GM20000 (cell line): Measurements from ENCODE around the gene CFAP43.

Experiments used
- DNase-seq: peaks from one replicate; pipeline ENCODE4 v3.0.0; 2012; ENCODE audit warnings: low spot score
- TF ChIP-seq, protein P1 (sequence below): IDR thresholded peaks from 2 replicates; pipeline ENCODE4 v1.5.1; 2012; ENCODE audit warnings: mild to moderate bottlenecking, control low read depth; ENCODE audit errors: extremely low read depth, missing control alignments

The CFAP43 gene

DNA sequence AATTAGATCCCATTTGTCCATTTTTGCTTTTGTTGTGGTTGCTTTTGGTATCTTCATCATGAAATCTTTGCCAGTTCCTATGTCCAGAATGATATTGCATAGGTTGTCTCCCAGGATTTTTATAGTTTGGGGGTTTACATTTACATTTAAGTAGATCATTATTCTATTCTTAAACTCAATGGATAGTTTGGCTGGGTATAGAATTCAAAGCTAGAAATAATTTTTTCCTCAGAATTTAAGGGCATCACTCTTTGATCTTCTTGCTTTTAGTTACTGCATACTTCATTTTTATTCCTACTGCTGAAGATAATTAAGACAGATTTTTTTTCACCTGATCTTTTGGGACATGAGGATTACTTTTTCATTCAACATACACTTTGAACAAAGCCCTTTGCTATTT, 80.4 kb downstream of the CFAP43 start:
- DNase-seq = no peak
- TF ChIP-seq, protein P1, sequence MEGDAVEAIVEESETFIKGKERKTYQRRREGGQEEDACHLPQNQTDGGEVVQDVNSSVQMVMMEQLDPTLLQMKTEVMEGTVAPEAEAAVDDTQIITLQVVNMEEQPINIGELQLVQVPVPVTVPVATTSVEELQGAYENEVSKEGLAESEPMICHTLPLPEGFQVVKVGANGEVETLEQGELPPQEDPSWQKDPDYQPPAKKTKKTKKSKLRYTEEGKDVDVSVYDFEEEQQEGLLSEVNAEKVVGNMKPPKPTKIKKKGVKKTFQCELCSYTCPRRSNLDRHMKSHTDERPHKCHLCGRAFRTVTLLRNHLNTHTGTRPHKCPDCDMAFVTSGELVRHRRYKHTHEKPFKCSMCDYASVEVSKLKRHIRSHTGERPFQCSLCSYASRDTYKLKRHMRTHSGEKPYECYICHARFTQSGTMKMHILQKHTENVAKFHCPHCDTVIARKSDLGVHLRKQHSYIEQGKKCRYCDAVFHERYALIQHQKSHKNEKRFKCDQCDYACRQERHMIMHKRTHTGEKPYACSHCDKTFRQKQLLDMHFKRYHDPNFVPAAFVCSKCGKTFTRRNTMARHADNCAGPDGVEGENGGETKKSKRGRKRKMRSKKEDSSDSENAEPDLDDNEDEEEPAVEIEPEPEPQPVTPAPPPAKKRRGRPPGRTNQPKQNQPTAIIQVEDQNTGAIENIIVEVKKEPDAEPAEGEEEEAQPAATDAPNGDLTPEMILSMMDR = no peak

DNA sequence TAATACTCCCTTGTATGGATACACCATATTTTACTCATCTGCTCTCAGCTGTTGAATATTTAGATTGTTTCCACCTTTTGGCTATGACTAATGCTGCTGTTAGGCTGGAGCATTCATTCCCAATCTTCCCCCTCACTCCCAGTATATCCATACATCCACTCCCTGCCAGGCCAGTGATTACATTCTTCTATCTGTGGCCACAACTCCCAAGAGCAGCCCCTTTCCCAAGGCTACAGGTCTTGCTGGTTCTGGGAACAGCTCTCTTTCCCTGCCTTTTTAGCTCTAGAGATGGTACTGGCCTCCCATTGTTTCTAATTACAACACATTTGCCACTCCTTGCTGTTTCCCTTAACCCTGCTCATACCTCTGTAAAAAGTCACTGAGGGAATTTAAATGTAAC, 82.0 kb downstream of the CFAP43 start:
- no peak for DNase-seq
- TF ChIP-seq, protein P1 = no peak

DNA sequence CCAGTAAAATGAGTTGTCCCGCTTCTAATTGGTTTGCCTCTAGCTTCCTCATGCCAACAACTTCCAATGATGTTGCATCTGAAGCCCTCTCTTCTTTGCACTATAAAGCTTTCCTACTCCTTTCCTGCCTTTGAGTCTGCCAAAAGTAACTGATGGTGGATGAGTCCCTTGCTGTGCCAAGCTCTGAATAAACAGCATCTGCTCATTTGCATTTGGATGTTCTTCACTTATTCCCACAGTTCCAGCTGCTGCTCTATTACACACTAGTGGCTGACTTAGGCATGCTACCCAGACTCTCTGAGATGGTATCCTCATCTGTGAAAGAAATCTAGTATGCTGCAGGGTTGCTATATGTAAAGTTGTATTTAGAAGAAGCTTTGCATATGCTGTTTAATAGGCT, 85.3 kb downstream of the CFAP43 start:
- no peak for DNase-seq
- TF ChIP-seq, protein P1 = no peak

DNA sequence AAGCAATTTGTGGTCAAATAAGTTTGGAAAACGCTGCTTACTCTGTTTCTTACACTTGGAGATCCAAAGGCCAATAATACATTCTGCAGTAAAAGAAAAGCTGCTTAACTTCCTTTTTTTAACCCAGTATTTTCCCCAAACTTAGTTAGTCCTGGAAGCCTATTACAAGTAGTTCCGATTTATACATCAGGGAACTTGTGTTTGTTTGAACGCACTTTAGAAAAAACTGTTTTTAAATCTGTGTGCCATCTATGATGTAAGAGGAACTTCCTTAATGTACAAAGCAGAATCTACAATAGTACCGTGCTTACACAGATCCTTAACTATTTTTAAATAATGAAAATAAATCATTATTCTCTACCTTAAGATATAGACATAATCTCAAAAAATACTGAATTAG, 87.2 kb downstream of the CFAP43 start:
- TF ChIP-seq, protein P1 = no peak
- no peak for DNase-seq

DNA sequence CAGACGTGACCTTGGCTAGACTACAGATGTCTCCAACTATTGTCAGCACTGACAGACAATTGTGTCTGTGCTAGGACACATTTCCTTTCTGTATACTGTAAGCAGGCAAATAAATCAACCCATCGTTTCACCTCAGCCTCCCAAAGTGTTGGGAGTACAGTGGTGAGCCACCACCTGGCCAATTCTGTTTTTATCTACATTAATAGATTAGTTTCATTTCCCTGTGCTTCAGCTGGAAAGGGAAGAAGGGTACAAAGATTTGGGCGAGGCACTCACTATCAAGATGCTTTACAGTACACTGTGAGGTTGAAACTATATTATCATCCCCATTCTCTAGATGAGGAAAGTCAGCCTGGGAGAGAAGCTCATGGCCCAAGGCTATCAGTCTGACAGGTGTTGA, 88.3 kb downstream of the CFAP43 start:
- no peak for DNase-seq
- TF ChIP-seq, protein P1 = no peak

DNA sequence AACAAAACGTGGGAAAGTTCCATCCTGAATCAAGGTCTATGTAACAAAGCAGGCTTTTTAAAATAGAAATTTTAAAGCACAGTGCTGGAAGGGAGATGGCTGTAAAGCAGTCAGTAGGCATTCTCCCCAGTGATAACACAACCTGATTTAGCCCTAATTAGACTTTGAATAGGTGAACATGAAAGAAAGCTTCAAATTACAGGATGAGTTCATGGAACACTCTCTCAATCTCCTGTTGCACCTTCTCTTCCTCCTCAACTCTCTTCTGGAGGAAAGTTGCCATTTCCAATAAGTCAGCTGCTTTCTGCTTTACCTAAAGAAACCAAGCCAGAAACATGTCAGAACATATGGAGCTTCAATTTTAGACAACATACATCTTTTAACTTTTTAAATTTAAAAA, 90.1 kb downstream of the CFAP43 start:
- no peak for DNase-seq
- TF ChIP-seq, protein P1 = no peak

DNA sequence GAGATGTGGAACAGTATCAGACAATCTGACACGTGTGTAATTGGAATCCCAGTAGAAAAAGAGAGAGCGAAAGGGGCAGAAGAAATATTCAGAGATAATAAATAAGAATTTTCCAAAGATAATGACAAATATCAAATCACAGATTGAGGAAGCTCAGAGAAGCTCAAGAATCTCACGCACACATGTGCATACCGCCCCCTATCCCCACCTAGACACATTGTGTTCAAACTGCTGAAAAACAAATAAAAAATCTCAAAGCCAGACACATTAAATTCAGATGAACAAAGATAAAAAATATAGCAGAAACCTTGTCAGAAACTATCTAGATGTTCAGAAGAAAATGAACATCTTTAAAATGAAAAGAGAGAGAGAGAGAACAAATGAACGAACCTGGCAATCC, 92.9 kb downstream of the CFAP43 start:
- DNase-seq = no peak

More for the DNA sequence above, 92.9 kb downstream of the CFAP43 start:
- TF ChIP-seq, protein P1 = no peak
